ENCODE measurements around the gene SLC30A7.
"Not testable (repeated sequence)": the region's sequence is repeated elsewhere in the genome, so short reads cannot be mapped to it uniquely, and the experiment has no call there.

GRCh38 chr1:100889869-100890482 is 5.9 kb upstream of the SLC30A7 start:
- TF ChIP-seq EZH2phosphoT487 (IDR thresholded peaks at IDR 0.05; ENCODE audit: low read depth); CTCF (IDR thresholded peaks at IDR 0.05; ENCODE audit: low read depth, low read length): not testable (repeated sequence)
